Measurements from ENCODE around the gene DLG2.

DNA sequence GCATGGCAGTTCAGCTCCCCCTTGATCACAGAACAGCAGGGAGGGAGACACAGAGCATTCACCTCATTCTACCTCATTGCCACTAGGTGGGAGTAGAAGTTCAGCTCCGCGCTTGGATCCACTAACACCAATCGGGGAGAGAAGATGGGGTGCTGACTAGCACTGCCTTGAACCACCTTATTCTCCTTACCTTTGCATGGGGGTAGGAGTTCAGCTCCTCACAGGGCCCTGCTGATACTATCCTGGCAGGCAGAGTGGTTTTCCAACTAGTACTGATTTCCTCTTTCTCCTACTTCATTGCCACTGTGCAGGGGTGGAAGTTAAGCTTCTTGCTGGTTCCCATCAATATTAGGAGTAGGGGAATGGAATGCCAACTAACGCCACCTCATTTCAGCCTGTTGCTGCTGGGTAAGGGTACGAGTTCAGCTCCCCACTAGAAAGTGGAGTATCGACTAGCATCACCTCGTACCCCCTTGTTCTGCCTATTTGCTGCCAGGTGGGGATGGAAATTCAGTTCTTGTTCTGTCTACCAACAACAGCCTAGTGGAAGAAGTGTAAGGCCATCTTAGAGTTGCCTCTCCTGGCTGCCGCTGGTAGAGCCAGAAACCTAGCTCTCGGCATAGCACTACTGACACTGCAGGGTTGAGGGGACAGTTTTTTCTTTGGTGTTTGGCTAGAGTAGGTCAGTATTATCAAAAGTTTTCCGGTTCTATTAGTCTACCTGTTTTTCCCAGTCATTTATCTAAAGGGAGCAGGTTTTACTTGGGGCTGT lies 1790.1 kb downstream of the DLG2 start:
- TF ChIP-seq, protein P1, sequence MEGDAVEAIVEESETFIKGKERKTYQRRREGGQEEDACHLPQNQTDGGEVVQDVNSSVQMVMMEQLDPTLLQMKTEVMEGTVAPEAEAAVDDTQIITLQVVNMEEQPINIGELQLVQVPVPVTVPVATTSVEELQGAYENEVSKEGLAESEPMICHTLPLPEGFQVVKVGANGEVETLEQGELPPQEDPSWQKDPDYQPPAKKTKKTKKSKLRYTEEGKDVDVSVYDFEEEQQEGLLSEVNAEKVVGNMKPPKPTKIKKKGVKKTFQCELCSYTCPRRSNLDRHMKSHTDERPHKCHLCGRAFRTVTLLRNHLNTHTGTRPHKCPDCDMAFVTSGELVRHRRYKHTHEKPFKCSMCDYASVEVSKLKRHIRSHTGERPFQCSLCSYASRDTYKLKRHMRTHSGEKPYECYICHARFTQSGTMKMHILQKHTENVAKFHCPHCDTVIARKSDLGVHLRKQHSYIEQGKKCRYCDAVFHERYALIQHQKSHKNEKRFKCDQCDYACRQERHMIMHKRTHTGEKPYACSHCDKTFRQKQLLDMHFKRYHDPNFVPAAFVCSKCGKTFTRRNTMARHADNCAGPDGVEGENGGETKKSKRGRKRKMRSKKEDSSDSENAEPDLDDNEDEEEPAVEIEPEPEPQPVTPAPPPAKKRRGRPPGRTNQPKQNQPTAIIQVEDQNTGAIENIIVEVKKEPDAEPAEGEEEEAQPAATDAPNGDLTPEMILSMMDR (IDR thresholded peaks at IDR 0.05): peak; percentile 34 to 72 (median 62)
- no peak for TF ChIP-seq POLR2A (IDR thresholded peaks at IDR 0.05)
